Fibroblast of skin of left quadriceps (primary cell): ENCODE measurements around the gene ARID3B.
"Not testable (repeated sequence)": the region's sequence is repeated elsewhere in the genome, so short reads cannot be mapped to it uniquely, and the experiment has no call there.

Experiments
- DNase-seq, 2 experiments: peaks; one replicate each; pipeline ENCODE4 v3.0.0-alpha.2; 2013; ENCODE audit warnings: low read depth in 2 of 2

ARID3B gene

GRCh38 chr15:74620636-74621545 is 79.9 kb downstream of the ARID3B start:
- DNase-seq, result no peak

- no peak for DNase-seq
Measured at GRCh38 chr15:74621546-74621920, 80.5 kb downstream of the ARID3B start.

- DNase-seq, result no peak
Measured at GRCh38 chr15:74621936-74622335, 80.9 kb downstream of the ARID3B start.

- no peak for DNase-seq
Measured at GRCh38 chr15:74622758-74623157, 81.7 kb downstream of the ARID3B start.

- no peak for DNase-seq
Measured at GRCh38 chr15:74624020-74624602, 83.1 kb downstream of the ARID3B start.

- DNase-seq, result no peak
Measured at GRCh38 chr15:74625693-74626092, 84.7 kb downstream of the ARID3B start.

- no peak for DNase-seq
Measured at GRCh38 chr15:74626336-74626735, 85.3 kb downstream of the ARID3B start.

- no peak for DNase-seq
Measured at GRCh38 chr15:74626752-74627692, 86.0 kb downstream of the ARID3B start.

- DNase-seq, result no peak
Measured at GRCh38 chr15:74627766-74628165, 86.7 kb downstream of the ARID3B start.

- DNase-seq, result no peak
Measured at GRCh38 chr15:74628199-74628598, 87.2 kb downstream of the ARID3B start.

GRCh38 chr15:74628949-74629348 is 87.9 kb downstream of the ARID3B start:
- no peak for DNase-seq

GRCh38 chr15:74629696-74630095 is 88.7 kb downstream of the ARID3B start:
- not testable (repeated sequence) for DNase-seq

GRCh38 chr15:74630284-74631086 is 89.5 kb downstream of the ARID3B start:
- DNase-seq, result no peak

- DNase-seq, result no peak
Measured at GRCh38 chr15:74631087-74631385, 90.0 kb downstream of the ARID3B start.

GRCh38 chr15:74631408-74631807 is 90.4 kb downstream of the ARID3B start:
- no peak for DNase-seq

GRCh38 chr15:74631935-74632560 is 91.0 kb downstream of the ARID3B start:
- DNase-seq, result no peak

- no peak for DNase-seq
Measured at GRCh38 chr15:74632601-74633000, 91.6 kb downstream of the ARID3B start.

GRCh38 chr15:74633781-74634180 is 92.8 kb downstream of the ARID3B start:
- DNase-seq, result no peak

- no peak for DNase-seq
Measured at GRCh38 chr15:74635228-74635627, 94.2 kb downstream of the ARID3B start.

GRCh38 chr15:74636984-74637383 is 96.0 kb downstream of the ARID3B start:
- no peak for DNase-seq

GRCh38 chr15:74641151-74641550 is 100.1 kb downstream of the ARID3B start:
- no peak for DNase-seq
